NB4 (cell line): Measurements from ENCODE around the gene PLA2G2D.

Experiments used
- DNase-seq: peaks from one replicate; pipeline ENCODE4 v3.0.0; 2010; ENCODE audit warnings: low read depth
- H3K4me3 ChIP-seq: one replicate; pipeline ENCODE4 v1.5.1; 2011; ENCODE audit warnings: mild to moderate bottlenecking, low read depth, low read length, moderate library complexity
- MYC ChIP-seq: IDR thresholded peaks from 2 replicates; pipeline ENCODE4 v1.6.1; 2011; ENCODE audit warnings: low read depth, low read length
- POLR2A ChIP-seq: IDR thresholded peaks from 2 replicates; pipeline ENCODE4 v1.6.1; 2011; ENCODE audit warnings: mild to moderate bottlenecking; ENCODE audit not compliant: insufficient read length; ENCODE audit errors: extremely low read depth
- TF ChIP-seq, protein P1 (sequence below): IDR thresholded peaks from one replicate; pipeline ENCODE4 v1.5.1; 2012; ENCODE audit warnings: low read depth, low read length
- TF ChIP-seq, protein P2 (sequence below): IDR thresholded peaks from 2 replicates; pipeline ENCODE4 v1.6.1; 2011; ENCODE audit warnings: low read depth, low read length

The PLA2G2D gene

DNA sequence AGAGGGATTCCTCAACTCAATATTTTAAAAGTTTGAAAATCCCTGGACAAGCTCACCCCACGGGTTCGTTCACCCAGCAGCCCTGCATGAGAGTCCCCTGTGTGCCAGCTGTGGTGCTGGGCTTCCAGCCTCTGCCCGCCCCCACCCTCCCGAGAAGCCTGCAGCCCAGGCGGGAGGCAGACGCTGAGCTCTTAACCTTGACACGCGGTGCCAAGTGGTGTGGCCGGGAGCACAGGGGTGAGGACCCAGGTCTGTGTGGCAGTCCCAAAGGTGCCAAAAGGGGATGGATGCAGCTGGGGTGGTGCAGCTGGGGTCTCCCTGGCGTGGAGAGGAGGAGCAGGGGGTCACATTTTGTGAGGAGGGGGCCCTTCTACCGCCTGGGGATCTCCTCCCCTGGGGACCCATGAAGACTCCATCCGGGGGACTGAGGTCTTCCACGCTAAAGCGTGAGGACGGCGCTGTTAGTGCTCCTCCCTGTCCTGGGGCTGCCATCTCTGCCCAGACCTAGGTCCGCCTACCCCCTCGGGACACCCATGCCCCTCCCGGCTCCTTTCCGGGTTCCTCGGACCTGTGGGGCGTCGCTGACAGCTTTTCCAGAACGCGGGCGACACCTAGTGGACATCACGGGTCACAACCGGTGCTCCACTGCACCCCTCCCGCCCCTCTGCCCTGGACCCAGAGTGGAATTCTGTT is 32.7 kb upstream of the PLA2G2D start:
- H3K4me3 ChIP-seq = no peak overlapping the region
- DNase-seq = peak; percentile 89
- TF ChIP-seq, protein P1, sequence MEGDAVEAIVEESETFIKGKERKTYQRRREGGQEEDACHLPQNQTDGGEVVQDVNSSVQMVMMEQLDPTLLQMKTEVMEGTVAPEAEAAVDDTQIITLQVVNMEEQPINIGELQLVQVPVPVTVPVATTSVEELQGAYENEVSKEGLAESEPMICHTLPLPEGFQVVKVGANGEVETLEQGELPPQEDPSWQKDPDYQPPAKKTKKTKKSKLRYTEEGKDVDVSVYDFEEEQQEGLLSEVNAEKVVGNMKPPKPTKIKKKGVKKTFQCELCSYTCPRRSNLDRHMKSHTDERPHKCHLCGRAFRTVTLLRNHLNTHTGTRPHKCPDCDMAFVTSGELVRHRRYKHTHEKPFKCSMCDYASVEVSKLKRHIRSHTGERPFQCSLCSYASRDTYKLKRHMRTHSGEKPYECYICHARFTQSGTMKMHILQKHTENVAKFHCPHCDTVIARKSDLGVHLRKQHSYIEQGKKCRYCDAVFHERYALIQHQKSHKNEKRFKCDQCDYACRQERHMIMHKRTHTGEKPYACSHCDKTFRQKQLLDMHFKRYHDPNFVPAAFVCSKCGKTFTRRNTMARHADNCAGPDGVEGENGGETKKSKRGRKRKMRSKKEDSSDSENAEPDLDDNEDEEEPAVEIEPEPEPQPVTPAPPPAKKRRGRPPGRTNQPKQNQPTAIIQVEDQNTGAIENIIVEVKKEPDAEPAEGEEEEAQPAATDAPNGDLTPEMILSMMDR = peak; percentile 54
- TF ChIP-seq, protein P2, sequence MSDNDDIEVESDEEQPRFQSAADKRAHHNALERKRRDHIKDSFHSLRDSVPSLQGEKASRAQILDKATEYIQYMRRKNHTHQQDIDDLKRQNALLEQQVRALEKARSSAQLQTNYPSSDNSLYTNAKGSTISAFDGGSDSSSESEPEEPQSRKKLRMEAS = no peak

DNA sequence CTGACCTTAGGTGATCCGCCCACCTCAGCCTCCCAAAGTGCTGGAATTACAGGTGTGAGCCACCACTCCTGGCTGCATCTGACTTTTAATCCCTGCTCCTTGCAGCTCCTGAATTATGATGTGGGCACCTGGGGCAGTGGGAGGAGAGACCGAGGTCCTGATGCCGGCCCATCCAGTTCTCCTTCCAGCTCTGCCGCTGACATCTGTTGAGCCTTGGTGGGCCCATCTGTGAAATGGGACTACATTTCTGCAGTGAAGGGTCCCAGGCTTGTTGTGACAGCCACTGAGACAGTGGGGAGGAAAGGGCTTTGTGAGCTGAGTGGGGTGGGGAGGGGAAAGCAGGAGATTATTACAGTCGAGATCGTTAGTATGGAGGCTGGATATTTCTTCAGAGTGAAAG is 31.6 kb upstream of the PLA2G2D start:
- H3K4me3 ChIP-seq = no peak overlapping the region
- DNase-seq = no peak
- no peak for TF ChIP-seq MYC

- no peak overlapping the region for H3K4me3 ChIP-seq
- no peak for DNase-seq
- no peak for TF ChIP-seq MYC
- TF ChIP-seq, protein P2 = no peak
- TF ChIP-seq POLR2A = no peak
- TF ChIP-seq, protein P1 = no peak
Measured at GRCh38 chr1:20150326-20150705, 31.0 kb upstream of the PLA2G2D start.

DNA sequence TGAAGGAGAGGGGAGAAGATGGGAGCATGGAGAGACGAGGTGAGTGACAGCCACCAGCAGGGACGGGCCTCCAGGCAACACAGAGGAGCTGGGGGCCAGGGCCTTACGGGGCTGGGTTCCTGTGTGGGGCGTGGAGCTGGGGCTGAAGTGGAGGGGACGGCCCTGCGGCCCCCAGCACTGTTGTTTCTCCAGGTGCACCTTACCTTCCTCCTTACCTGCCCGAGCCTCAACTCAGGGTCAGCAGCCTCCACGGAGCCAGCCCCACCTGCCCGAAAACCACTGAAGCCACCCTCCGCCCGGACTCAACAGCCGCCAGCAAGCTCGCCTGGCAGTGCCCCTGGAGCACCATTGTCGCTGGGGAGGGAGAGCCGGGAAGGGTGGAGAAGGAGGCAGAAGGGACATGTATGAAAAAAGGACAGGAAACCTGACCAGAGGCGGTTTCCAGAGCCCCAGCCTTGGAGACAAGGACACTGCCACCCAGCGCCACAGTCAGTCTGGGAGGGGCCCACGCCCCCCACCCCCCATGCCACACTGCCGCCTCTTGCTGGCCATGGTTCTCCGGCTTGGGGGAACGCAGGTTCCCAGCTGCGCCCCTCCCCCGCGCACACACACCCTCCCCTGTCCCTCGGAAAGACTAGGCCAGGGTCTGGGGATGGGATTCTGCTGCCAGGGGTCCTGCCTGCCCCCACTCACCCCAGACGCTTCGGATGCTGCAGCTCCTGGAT is 30.4 kb upstream of the PLA2G2D start:
- no peak overlapping the region for H3K4me3 ChIP-seq
- TF ChIP-seq POLR2A = no peak
- TF ChIP-seq, protein P2 = no peak
- no peak for TF ChIP-seq MYC
- TF ChIP-seq, protein P1 = no peak
- DNase-seq = no peak

- TF ChIP-seq POLR2A (no peak), MYC (no peak)
- TF ChIP-seq, protein P1 = no peak
- TF ChIP-seq, protein P2 = no peak
- no peak overlapping the region for H3K4me3 ChIP-seq
- no peak for DNase-seq
Measured at GRCh38 chr1:20148571-20149500, 29.5 kb upstream of the PLA2G2D start.
